ENCODE measurements around the gene MTFMT. TPM values are rescaled to one million over a fixed set of nuclear protein-coding genes. Genes with fewer than 3 reads are reported as not detected.

MTFMT gene
- total and polyA plus RNA-seq, 2 donors (not counting 1 experiment from before 2014, with no cell fraction given), result 16.6 to 17.0 TPM

DNA sequence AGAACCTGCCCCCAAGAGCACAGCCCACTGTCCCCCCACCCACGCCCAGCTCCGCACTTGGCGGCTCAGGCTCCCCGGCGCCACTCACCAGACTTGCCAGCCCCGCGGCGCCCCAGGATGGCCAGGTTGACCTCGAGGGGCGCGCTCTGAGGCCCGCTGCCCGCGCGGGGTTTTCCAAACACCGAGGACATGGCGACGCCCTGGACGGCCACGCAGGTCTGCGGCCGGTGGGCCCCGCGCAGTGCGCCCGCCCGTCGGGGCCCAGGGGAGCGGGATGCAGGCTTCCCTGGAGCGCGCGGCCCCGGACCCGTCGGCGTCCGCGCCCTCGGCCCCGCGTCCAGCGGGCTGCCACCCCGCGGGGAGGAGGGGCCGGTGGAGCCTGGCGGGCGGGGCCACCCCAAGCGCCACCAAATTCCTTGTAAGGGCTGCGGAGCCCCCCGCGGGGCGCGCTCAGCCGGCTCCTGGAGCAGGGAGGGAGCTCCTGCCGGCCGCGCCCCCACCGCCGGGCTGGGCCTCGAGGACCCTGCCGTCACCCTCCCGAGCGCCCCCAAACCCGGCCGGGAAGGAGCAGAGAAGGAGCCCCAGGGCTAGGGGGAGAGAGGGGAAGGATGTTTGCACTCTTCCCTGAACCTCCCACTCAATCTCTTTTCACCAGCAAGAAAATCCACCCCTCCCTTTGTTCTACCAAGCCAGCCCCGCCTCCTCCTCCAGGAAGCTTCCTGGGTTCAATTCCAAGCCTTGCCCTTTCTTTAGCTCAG lies 38.4 kb upstream of the MTFMT start, which contains the start of gene RASL12:
RASL12 (minus strand) TSS at position 347 of the 758 bp plus-strand sequence; CDS start at position 191, 156 bp downstream.
- Histone ChIP-seq H3K27ac (ENCODE audit: insufficient read depth, low read length) (peak within 1 kb of the TSS; percentile 78), H3K9ac (ENCODE audit: insufficient read depth, low read length) (peak within 1 kb of the TSS; percentile 34), H3K4me1 (ENCODE audit: control insufficient read depth, extremely low read depth, insufficient read depth, low read length) (peaks cover 44% of the 10 kb centered on the region), H3K4me3 (replicated peaks in 1 of 4; ENCODE audit: control extremely low read depth in 1 of 4, insufficient read depth in 1 of 4, low read depth in 3 of 4, low read length in 4 of 4) (peak within 1 kb of the TSS; percentile 36 to 80 (median 68)), H3K4me2 (ENCODE audit: extremely low read depth, insufficient read depth, low read length) (peak within 1 kb of the TSS; percentile 75), H3K9me3 (ENCODE audit: control insufficient read depth, insufficient read depth, low read depth, low read length) (no peaks in the 10 kb centered on the region), H4K20me1 (ENCODE audit: control insufficient read depth, extremely low read depth, insufficient read depth, low read length) (no peaks in the 10 kb centered on the region), H2AFZ (ENCODE audit: low read length) (no peak within 1 kb of the TSS), H3K79me2 (ENCODE audit: control insufficient read depth, insufficient read depth, low read length) (no peaks in the 10 kb centered on the region), H3K36me3 (ENCODE audit: control insufficient read depth, insufficient read depth, low read length) (no peaks in the 10 kb centered on the region), H3K27me3 (ENCODE audit: control insufficient read depth, insufficient read depth, low read length) (peaks cover 9% of the 10 kb centered on the region)
- TF ChIP-seq EZH2 (IDR thresholded peaks at IDR 0.05; ENCODE audit: low read length, missing control alignments), result no peak
- TF ChIP-seq, protein P1, sequence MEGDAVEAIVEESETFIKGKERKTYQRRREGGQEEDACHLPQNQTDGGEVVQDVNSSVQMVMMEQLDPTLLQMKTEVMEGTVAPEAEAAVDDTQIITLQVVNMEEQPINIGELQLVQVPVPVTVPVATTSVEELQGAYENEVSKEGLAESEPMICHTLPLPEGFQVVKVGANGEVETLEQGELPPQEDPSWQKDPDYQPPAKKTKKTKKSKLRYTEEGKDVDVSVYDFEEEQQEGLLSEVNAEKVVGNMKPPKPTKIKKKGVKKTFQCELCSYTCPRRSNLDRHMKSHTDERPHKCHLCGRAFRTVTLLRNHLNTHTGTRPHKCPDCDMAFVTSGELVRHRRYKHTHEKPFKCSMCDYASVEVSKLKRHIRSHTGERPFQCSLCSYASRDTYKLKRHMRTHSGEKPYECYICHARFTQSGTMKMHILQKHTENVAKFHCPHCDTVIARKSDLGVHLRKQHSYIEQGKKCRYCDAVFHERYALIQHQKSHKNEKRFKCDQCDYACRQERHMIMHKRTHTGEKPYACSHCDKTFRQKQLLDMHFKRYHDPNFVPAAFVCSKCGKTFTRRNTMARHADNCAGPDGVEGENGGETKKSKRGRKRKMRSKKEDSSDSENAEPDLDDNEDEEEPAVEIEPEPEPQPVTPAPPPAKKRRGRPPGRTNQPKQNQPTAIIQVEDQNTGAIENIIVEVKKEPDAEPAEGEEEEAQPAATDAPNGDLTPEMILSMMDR (conservative IDR thresholded peaks at IDR 0.05 in 1 of 2, IDR thresholded peaks at IDR 0.05 in 1 of 2; ENCODE audit: low read depth in 1 of 2, low read length in 2 of 2), result no peak
- peak in 1 of 2 donors; percentile 34 for DNase-seq (ENCODE audit: low read depth in 2 of 2)

DNA sequence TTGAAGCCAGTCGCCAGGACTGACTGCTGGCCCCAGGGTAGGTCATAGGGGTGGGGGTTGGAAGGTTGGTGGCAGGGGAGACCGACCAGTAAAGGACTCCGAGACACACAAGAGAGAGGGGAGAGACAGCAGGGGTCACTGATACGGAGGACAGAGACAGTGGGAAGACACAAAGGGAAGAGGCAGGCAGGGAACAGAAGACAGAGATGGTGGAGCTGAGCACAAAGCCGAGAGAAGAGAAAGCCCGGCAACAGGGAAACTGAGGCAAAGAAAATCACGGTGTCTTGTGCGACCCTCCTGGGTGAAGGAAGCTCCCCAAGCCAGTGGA lies 37.8 kb upstream of the MTFMT start:
- H3K4me1 ChIP-seq (ENCODE audit: control insufficient read depth, extremely low read depth, insufficient read depth, low read length), result peaks cover 44% of the 10 kb centered on the region
- H3K36me3 ChIP-seq (ENCODE audit: control insufficient read depth, insufficient read depth, low read length), result no peaks in the 10 kb centered on the region
- H4K20me1 ChIP-seq (ENCODE audit: control insufficient read depth, extremely low read depth, insufficient read depth, low read length), result no peaks in the 10 kb centered on the region
- peak overlapping the region; percentile 36 to 80 (median 68) for H3K4me3 ChIP-seq (replicated peaks in 1 of 4; ENCODE audit: control extremely low read depth in 1 of 4, insufficient read depth in 1 of 4, low read depth in 3 of 4, low read length in 4 of 4)
- H3K9me3 ChIP-seq (ENCODE audit: control insufficient read depth, insufficient read depth, low read depth, low read length), result no peaks in the 10 kb centered on the region
- TF ChIP-seq EZH2 (IDR thresholded peaks at IDR 0.05; ENCODE audit: low read length, missing control alignments), result peak; percentile 57
- TF ChIP-seq, protein P1 (conservative IDR thresholded peaks at IDR 0.05 in 1 of 2, IDR thresholded peaks at IDR 0.05 in 1 of 2; ENCODE audit: low read depth in 1 of 2, low read length in 2 of 2), result no peak
- peak overlapping the region; percentile 34 for H3K9ac ChIP-seq (ENCODE audit: insufficient read depth, low read length)
- H2AFZ ChIP-seq (ENCODE audit: low read length), result no peak overlapping the region
- no peak overlapping the region for H3K27ac ChIP-seq (ENCODE audit: insufficient read depth, low read length)
- peaks cover 9% of the 10 kb centered on the region for H3K27me3 ChIP-seq (ENCODE audit: control insufficient read depth, insufficient read depth, low read length)
- no peaks in the 10 kb centered on the region for H3K79me2 ChIP-seq (ENCODE audit: control insufficient read depth, insufficient read depth, low read length)
- peak overlapping the region; percentile 75 for H3K4me2 ChIP-seq (ENCODE audit: extremely low read depth, insufficient read depth, low read length)
- DNase-seq (ENCODE audit: low read depth in 2 of 2), result no peak

DNA sequence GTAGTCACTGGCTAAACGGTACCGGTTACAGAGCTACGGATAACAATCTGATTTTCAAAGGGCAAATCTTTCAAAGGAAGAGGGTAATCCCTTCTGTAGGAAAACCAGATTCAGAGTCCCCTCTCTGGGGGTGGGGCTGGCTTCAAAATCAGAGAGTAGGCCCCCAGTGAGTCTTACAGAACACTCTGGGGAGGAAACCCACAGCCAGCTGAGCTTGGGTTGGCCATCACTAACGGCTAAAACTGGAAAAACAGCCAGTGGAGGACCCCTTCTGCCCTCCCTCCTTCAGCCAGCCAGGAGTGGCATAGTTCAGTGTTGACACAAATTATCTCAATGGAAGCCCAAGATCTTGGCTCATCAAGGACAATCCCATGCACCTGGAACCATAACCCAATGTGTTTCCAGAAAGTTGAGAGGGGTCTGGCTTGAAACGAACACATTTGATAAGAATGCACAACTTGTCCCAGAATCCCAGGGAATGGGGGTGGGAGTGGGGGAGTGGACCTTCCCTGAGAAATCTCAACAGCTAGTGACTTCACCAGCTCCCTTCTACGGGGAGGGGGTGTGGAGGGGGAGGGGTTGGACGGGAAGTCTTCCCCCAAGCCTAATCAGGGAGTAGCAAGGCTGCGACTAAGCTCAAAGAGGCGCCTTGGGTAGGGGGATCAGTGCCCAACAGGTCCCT lies 37.3 kb upstream of the MTFMT start:
- Histone ChIP-seq H3K27me3 (ENCODE audit: control insufficient read depth, insufficient read depth, low read length) (peaks cover 9% of the 10 kb centered on the region), H3K4me1 (ENCODE audit: control insufficient read depth, extremely low read depth, insufficient read depth, low read length) (peaks cover 40% of the 10 kb centered on the region), H3K27ac (ENCODE audit: insufficient read depth, low read length) (no peak overlapping the region), H4K20me1 (ENCODE audit: control insufficient read depth, extremely low read depth, insufficient read depth, low read length) (no peaks in the 10 kb centered on the region), H3K4me2 (ENCODE audit: extremely low read depth, insufficient read depth, low read length) (peak overlapping the region; percentile 75), H3K36me3 (ENCODE audit: control insufficient read depth, insufficient read depth, low read length) (no peaks in the 10 kb centered on the region), H3K4me3 (replicated peaks in 1 of 4; ENCODE audit: control extremely low read depth in 1 of 4, insufficient read depth in 1 of 4, low read depth in 3 of 4, low read length in 4 of 4) (peak overlapping the region; percentile 36 to 80 (median 68)), H2AFZ (ENCODE audit: low read length) (no peak overlapping the region), H3K79me2 (ENCODE audit: control insufficient read depth, insufficient read depth, low read length) (no peaks in the 10 kb centered on the region), H3K9ac (ENCODE audit: insufficient read depth, low read length) (no peak overlapping the region), H3K9me3 (ENCODE audit: control insufficient read depth, insufficient read depth, low read depth, low read length) (no peaks in the 10 kb centered on the region)
- no peak for DNase-seq (ENCODE audit: low read depth in 2 of 2)
- TF ChIP-seq, protein P1 (conservative IDR thresholded peaks at IDR 0.05 in 1 of 2, IDR thresholded peaks at IDR 0.05 in 1 of 2; ENCODE audit: low read depth in 1 of 2, low read length in 2 of 2), result no peak

Data from fibroblast of lung (primary cell).